AG09309 (cell line): Measurements from ENCODE around the gene KLKB1.
"Not testable (repeated sequence)": the region's sequence is repeated elsewhere in the genome, so short reads cannot be mapped to it uniquely, and the experiment has no call there.

ENCODE experiments used
- DNase-seq: peaks from one replicate; pipeline ENCODE4 v3.0.0-alpha.2; 2010; ENCODE audit warnings: low read depth
- H3K4me3 ChIP-seq: 2 replicates; pipeline ENCODE4 v1.5.1; 2011; ENCODE audit warnings: mild to moderate bottlenecking, low read depth, low read length, moderate library complexity; ENCODE audit not compliant: control insufficient read depth
- CTCF ChIP-seq: IDR thresholded peaks from 2 replicates; pipeline ENCODE4 v1.5.1; 2011; ENCODE audit warnings: mild to moderate bottlenecking, low read depth, low read length, inconsistent platforms; ENCODE audit not compliant: insufficient read depth, control insufficient read depth; ENCODE audit errors: missing control alignments

KLKB1 gene

DNA sequence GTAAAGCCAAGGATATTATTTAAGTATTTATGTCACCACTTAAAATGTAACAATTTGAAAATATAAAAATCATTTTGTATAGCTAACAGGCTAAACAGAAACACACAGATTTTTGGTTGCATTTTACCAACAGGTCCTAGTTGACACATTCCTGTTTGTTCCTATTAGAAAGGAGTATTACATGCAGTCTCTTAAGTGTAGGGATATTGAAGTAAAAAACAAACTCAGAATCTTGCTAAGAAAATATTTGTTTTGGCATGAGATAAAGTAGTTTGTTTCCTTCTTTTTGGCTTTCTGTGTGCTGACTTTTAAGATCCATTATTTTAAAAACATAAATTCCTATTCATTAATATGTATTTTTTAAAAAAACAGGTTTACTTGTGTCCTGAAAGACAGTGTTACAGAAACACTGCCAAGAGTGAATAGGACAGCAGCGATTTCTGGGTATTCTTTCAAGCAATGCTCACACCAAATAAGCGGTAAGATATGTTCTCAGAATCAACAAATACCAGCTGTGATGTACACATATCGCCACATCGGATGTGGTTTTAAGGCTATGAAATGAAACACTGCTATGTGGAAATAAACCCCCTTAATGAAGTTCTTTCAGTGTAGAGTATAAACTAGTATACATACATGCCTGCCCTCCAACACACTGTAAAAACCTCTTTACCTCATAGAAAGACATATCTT lies 45.5 kb downstream of the KLKB1 start:
- no peak for TF ChIP-seq CTCF
- no peak for DNase-seq
- H3K4me3 ChIP-seq = no peak overlapping the region

DNA sequence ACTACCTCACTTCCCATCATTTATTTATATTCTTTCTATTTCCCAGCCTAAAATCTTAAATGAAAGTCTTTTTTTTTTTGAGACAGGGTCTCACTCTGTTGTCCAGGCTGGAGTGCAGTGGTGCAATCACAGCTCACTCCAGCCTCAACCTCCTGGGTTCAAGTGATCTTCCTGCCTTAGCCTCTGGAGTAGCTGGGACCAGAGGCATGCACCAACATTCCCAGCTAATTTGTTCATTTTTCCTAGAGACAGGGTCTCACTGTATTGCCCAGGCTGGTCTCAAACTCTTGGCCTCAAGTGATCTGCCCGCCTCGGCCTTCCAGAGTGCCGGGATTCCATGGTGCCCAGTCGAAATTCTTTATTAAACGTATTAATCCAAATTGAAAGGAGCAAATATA lies 46.1 kb downstream of the KLKB1 start:
- not testable (repeated sequence) for H3K4me3 ChIP-seq, DNase-seq

DNA sequence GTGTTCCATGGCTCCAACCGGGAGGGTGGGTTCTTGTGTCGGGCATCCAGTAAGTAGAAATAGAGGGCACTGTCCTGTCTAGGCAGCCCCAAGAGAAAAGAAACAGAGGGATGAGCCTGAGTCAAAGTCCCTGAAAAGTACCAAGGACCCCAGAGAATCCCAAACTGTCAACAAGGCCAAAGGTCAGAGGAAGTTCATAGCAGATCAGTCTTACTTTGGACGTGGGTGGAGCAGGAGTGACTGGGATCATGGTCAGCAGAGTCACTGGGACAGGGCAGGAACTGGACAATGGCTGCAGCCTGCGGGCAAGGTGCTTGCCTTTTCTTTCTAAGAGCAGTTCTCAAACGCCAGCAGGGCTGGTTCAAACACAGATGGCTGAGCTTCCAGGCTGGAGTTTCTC lies 56.0 kb downstream of the KLKB1 start:
- no peak for DNase-seq
- H3K4me3 ChIP-seq = no peak overlapping the region
- TF ChIP-seq CTCF = no peak

- TF ChIP-seq CTCF = no peak
- DNase-seq = no peak
These were observed 57.8 kb downstream of the KLKB1 start for GRCh38 chr4:186285147-186285546.

GRCh38 chr4:186286581-186286980 lies 59.3 kb downstream of the KLKB1 start:
- no peak for TF ChIP-seq CTCF
- DNase-seq = no peak
- H3K4me3 ChIP-seq = no peak overlapping the region

More at GRCh38 chr4:186285147-186285546, 57.8 kb downstream of the KLKB1 start:
- H3K4me3 ChIP-seq = no peak overlapping the region

- no peak overlapping the region for H3K4me3 ChIP-seq
- no peak for TF ChIP-seq CTCF
- no peak for DNase-seq
These were observed 64.1 kb downstream of the KLKB1 start for GRCh38 chr4:186291256-186291890.

DNA sequence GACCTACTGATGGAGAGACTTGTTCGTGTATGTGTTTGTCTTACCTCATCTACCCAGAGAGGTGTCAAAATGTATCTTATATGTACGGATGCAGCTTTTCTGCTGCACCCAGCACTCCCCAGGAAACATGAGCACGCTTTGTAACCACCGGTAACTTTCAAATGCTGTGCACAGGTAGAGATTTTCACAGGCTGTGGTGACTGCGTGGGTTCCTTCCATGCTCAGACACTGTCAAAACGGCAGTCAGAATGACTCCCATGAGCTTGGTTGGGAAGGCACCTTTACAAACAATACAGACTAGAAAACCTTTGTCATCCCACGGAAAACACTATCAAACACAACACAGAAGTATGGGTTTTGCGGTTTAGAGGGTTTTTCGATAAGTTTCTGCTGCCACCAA lies 66.9 kb downstream of the KLKB1 start:
- no peak overlapping the region for H3K4me3 ChIP-seq
- no peak for DNase-seq
- TF ChIP-seq CTCF = no peak
